Mesothelial cell of epicardium (in vitro differentiated cells): ENCODE data around the gene DOCK2. TPM values are rescaled to one million over a fixed set of nuclear protein-coding genes. Genes with fewer than 3 reads are reported as not detected.

Source experiments
- DNase-seq, 2 experiments: peaks; one replicate each; pipeline ENCODE4 v3.0.0; 2021; ENCODE audit warnings: low spot score in 2 of 2; ENCODE audit not compliant: unreplicated experiment in 2 of 2
- H3K27ac Mint-ChIP-seq: 2 replicates; pipeline ENCODE4 v1.8.0; 2021; ENCODE audit warnings: mixed read lengths
- H3K27me3 Mint-ChIP-seq: 2 replicates; pipeline ENCODE4 v1.8.0; 2021; ENCODE audit warnings: low read depth, mixed read lengths
- H3K36me3 Mint-ChIP-seq: 2 replicates; pipeline ENCODE4 v1.8.0; 2021; ENCODE audit warnings: mixed read lengths
- H3K4me1 Mint-ChIP-seq: 2 replicates; pipeline ENCODE4 v1.8.0; 2021; ENCODE audit warnings: mixed read lengths
- H3K4me3 Mint-ChIP-seq: 2 replicates; pipeline ENCODE4 v1.8.0; 2021; ENCODE audit warnings: mild to moderate bottlenecking, moderate library complexity, mixed read lengths
- H3K9me3 Mint-ChIP-seq: 2 replicates; pipeline ENCODE4 v1.8.0; 2021; ENCODE audit warnings: mixed read lengths
- total RNA-seq: library from RNA; stranded (reverse); gene quantifications from 3 replicates; pipeline ENCODE4 v1.2.1, GENCODE V29; 2021
- TF ChIP-seq, protein P1 (sequence below): fragments of 200-600 bp; sonication (generic); IDR thresholded peaks from one replicate; pipeline ENCODE4 v1.5.0; 2021; ENCODE audit warnings: antibody characterized with exemption; ENCODE audit not compliant: unreplicated experiment

DOCK2 gene
- total RNA-seq, 1 donor from 2014 or later, result 0.25 TPM

DNA sequence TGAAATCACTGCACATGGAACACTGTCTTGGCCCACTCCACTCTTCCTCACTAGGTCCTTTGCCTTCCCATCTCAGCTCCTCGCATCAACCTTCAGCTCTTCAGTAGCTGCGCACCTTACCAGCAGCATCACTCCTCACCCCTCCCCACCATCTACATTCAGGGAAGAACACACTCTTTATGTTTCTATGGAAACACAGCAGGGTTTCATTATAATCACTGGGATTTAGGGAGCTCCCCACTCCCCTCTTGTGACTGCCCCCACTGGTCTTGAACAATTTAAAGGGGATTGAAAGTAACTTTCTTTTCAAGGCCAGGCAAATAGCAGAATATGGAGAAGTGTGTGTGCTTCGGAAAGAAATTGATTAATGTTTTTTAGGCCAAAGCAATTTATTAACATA is 232.0 kb downstream of the DOCK2 start:
- H3K4me3 Mint-ChIP-seq, result no peak overlapping the region
- H3K4me1 Mint-ChIP-seq, result no peaks in the 10 kb centered on the region
- H3K9me3 Mint-ChIP-seq, result no peaks in the 10 kb centered on the region
- no peak for DNase-seq
- TF ChIP-seq, protein P1, sequence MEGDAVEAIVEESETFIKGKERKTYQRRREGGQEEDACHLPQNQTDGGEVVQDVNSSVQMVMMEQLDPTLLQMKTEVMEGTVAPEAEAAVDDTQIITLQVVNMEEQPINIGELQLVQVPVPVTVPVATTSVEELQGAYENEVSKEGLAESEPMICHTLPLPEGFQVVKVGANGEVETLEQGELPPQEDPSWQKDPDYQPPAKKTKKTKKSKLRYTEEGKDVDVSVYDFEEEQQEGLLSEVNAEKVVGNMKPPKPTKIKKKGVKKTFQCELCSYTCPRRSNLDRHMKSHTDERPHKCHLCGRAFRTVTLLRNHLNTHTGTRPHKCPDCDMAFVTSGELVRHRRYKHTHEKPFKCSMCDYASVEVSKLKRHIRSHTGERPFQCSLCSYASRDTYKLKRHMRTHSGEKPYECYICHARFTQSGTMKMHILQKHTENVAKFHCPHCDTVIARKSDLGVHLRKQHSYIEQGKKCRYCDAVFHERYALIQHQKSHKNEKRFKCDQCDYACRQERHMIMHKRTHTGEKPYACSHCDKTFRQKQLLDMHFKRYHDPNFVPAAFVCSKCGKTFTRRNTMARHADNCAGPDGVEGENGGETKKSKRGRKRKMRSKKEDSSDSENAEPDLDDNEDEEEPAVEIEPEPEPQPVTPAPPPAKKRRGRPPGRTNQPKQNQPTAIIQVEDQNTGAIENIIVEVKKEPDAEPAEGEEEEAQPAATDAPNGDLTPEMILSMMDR, result no peak
- peaks cover 16% of the 10 kb centered on the region for H3K27me3 Mint-ChIP-seq
- H3K27ac Mint-ChIP-seq, result no peak overlapping the region
- no peaks in the 10 kb centered on the region for H3K36me3 Mint-ChIP-seq

GRCh38 chr5:169870211-169870610 is 233.1 kb downstream of the DOCK2 start:
- Mint-ChIP-seq H3K27me3 (peaks cover 13% of the 10 kb centered on the region), H3K4me3 (no peak overlapping the region), H3K4me1 (no peaks in the 10 kb centered on the region), H3K27ac (no peak overlapping the region), H3K36me3 (no peaks in the 10 kb centered on the region), H3K9me3 (no peaks in the 10 kb centered on the region)
- DNase-seq, result no peak
- TF ChIP-seq, protein P1, result no peak

GRCh38 chr5:169871826-169872490 is 234.9 kb downstream of the DOCK2 start:
- Mint-ChIP-seq H3K4me3 (no peak overlapping the region), H3K9me3 (no peaks in the 10 kb centered on the region), H3K27me3 (peaks cover 14% of the 10 kb centered on the region), H3K4me1 (no peaks in the 10 kb centered on the region), H3K36me3 (no peaks in the 10 kb centered on the region), H3K27ac (no peak overlapping the region)
- TF ChIP-seq, protein P1, result no peak
- no peak for DNase-seq

GRCh38 chr5:169873642-169874041 is 236.6 kb downstream of the DOCK2 start:
- H3K27ac Mint-ChIP-seq, result no peak overlapping the region
- TF ChIP-seq, protein P1, result no peak
- DNase-seq, result no peak
- no peaks in the 10 kb centered on the region for H3K9me3 Mint-ChIP-seq
- no peak overlapping the region for H3K4me3 Mint-ChIP-seq
- H3K27me3 Mint-ChIP-seq, result peaks cover 24% of the 10 kb centered on the region
- no peaks in the 10 kb centered on the region for H3K4me1 Mint-ChIP-seq
- no peaks in the 10 kb centered on the region for H3K36me3 Mint-ChIP-seq

GRCh38 chr5:169874621-169875020 is 237.5 kb downstream of the DOCK2 start:
- no peaks in the 10 kb centered on the region for H3K4me1 Mint-ChIP-seq
- no peak overlapping the region for H3K27ac Mint-ChIP-seq
- TF ChIP-seq, protein P1, result no peak
- DNase-seq, result no peak
- peaks cover 20% of the 10 kb centered on the region for H3K27me3 Mint-ChIP-seq
- no peaks in the 10 kb centered on the region for H3K36me3 Mint-ChIP-seq
- no peak overlapping the region for H3K4me3 Mint-ChIP-seq
- H3K9me3 Mint-ChIP-seq, result no peaks in the 10 kb centered on the region
